ENCODE measurements around the gene CREB3L1.

Gene CREB3L1

DNA sequence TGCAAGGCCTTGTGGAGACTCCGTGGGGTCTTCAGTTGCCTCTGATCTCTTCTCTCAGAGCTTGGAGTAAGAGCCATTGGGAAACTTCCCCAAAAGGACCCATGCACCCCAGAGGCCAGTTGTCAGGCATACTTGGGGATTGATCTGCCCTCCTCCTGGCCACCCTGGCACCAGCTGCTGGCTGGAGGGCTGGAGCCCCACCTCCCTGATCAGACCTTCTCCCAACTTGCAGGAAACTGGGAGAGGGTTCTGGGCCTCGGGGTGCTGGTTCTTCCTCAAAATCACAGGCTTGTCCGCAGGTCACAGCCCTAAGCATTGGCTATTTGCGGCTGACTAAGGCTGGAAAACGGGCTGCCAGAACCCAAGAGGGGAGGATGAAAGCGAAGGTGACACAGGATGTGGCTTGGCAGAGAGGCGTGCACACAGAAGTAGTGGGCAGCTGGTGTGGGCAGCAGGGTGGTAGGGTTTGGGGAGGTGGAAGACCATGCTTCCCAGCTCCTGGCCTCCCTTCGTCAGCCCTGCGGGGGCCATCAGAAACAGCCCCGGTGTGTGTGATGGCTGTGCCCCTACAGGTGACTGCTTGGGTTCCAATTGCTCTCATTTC is 68.5 kb downstream of the CREB3L1 start:
- H3K4me3 ChIP-seq (ENCODE audit: low read depth, low read length) = peak overlapping the region; percentile 70
- TF ChIP-seq, protein P1, sequence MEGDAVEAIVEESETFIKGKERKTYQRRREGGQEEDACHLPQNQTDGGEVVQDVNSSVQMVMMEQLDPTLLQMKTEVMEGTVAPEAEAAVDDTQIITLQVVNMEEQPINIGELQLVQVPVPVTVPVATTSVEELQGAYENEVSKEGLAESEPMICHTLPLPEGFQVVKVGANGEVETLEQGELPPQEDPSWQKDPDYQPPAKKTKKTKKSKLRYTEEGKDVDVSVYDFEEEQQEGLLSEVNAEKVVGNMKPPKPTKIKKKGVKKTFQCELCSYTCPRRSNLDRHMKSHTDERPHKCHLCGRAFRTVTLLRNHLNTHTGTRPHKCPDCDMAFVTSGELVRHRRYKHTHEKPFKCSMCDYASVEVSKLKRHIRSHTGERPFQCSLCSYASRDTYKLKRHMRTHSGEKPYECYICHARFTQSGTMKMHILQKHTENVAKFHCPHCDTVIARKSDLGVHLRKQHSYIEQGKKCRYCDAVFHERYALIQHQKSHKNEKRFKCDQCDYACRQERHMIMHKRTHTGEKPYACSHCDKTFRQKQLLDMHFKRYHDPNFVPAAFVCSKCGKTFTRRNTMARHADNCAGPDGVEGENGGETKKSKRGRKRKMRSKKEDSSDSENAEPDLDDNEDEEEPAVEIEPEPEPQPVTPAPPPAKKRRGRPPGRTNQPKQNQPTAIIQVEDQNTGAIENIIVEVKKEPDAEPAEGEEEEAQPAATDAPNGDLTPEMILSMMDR (IDR thresholded peaks at IDR 0.05; ENCODE audit: low read depth, low read length, missing control alignments) = no peak
- DNase-seq (ENCODE audit: low read depth) = no peak

DNA sequence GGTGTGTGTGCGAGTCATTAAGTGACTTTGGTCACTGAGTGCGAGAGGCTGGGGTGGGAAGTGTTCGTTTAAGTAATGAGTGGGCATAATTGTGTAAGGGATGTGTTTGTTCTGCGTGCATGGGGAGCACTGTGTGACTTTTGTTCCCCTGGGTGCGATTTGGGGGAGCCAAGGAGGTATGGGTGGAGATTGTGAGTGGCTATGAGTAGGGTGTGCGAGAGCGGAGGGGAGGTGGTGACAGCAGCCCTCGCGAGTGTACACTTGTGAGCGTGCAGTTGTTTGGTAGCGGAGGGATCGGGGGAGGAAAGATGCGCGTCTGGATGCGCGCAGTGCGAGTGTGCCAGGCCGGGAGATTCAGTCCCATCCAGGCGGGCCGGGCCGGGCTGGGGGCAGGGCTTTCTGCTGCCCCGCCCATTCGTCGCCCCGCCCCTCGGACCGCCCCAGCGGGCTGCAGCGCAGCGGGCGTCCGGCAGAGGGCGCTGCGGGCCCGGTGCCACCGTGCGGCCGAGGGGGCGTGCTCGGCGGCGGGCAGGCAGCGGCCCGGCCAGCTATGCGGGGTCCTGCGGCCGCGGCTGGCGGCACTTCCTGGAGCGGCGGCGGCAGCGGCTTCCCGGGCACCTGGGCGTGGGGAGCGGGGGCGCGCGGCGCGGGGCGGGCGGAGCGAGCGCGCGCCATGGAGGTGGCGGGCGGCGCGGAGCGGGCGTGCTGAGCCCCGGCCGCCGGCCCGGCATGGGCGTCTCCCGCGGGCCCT is 69.6 kb downstream of the CREB3L1 start, which contains the start of gene DGKZ:
Gene DGKZ, plus strand, starts transcription at position 578 of the 751 bp plus-strand sequence. CDS start 197 bp downstream, outside the sequence.
- H3K4me3 ChIP-seq (ENCODE audit: low read depth, low read length) = peak within 1 kb of the TSS; percentile 84
- TF ChIP-seq, protein P1 (IDR thresholded peaks at IDR 0.05; ENCODE audit: low read depth, low read length, missing control alignments) = peak; percentile 64
- DNase-seq (ENCODE audit: low read depth) = no peak

DNA sequence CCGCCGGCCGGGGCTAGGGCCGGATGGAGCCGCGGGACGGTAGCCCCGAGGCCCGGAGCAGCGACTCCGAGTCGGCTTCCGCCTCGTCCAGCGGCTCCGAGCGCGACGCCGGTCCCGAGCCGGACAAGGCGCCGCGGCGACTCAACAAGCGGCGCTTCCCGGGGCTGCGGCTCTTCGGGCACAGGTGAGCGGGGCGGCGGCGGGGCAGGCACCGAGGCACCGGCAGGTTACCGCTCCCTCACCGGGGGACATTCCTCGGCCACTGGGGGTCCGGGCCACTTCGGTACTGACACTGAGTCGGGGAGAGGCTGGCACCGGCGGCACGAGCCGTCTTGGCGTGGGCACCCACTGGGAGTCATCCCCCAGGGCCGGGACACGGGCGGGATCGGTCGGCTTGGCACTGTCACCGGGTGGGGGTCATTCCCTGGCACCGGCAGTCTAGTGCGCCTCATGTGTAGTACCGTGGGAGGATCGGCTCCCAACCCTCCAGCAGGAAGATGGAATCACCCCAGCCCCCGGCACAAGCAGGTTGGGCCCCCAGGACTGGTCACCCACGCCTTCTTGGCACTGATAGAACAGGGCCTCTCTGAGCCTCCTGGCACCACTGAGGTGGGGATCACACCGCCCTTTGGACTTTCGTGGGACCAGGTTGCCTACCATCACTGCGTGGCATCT is 70.3 kb downstream of the CREB3L1 start:
- TF ChIP-seq, protein P1 (IDR thresholded peaks at IDR 0.05; ENCODE audit: low read depth, low read length, missing control alignments) = no peak
- H3K4me3 ChIP-seq (ENCODE audit: low read depth, low read length) = peak overlapping the region; percentile 84
- no peak for DNase-seq (ENCODE audit: low read depth)

DNA sequence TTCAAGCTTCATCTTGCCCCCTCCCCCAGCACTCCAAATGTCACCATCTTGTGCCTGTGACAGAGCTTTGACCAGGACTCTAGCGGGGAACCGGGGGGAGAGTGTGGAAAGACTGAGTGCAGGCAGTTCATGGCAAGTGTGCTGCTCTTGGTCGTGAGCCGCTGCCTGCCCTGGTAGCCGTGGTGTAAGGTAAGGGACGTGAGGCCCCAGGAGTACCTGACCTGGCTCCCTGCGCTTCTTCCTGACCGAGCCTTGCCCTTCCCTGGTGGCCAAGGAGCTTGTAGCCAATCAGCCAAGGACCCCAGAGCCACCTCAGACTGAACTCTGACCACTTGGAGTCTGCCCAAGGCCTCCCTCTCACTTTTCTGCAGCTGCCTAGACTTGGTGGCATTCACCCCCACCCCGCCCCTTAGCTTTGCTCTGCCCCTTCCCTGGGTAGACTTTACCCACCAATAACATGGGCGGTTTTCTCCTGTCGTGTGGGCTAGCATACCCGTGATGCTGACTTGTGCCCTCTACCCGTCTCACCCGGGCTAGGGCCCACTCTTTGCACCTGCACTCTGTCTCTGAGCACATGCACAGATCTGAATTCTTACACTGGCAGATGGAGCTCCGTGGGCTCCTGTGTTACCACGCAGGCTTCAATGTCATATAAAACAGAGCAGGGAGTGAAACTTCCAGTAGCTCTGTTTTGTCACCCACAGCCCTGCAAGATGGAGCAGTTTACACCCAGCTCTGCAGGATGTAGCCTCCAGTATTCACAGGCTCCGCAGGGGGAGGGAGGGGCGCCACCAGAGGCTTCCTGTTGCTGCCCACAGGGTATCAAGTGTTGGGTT is 71.3 kb downstream of the CREB3L1 start:
- peak overlapping the region; percentile 84 for H3K4me3 ChIP-seq (ENCODE audit: low read depth, low read length)
- DNase-seq (ENCODE audit: low read depth) = no peak
- TF ChIP-seq, protein P1 (IDR thresholded peaks at IDR 0.05; ENCODE audit: low read depth, low read length, missing control alignments) = no peak

DNA sequence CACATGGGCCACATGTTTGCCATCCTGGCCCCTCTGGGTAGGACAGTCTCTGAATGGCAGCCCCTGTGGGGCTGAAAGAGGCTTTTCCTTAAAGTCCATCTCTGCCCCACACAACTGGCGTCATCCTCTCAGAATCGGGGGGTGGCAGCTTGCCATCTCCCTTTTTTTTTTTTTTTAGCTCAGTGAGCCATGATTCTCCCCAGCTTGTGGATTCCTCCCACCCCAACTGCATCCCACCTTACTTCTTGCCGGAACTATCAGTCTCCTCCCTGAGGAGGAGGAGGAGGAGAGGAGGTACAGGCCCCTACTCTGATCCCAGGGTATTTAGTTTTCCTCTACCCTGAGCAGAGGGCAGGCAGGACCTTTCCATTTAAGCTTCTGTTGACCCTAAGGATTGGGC is 73.2 kb downstream of the CREB3L1 start:
- no peak overlapping the region for H3K4me3 ChIP-seq (ENCODE audit: low read depth, low read length)
- TF ChIP-seq, protein P1 (IDR thresholded peaks at IDR 0.05; ENCODE audit: low read depth, low read length, missing control alignments) = no peak
- DNase-seq (ENCODE audit: low read depth) = no peak

DNA sequence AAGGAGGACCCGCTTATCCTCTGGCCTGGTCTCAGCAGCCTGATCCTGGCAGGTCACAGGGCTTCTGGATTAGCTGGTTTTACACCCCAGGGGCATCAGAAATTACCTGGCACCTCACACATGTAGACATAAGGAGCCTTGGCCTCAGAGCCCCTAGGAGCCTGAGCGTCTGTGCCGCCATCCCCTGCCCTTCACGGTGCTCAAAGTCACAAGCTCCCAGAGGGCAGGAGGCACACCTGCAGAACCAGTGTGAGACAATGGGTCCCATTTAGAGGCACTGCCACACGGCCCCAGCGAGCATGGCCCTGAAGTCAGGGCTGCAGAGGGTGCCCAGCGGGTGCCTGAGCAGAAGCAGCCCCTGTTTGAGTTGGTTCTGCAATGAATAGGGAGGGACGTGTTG is 73.7 kb downstream of the CREB3L1 start:
- DNase-seq (ENCODE audit: low read depth) = no peak
- TF ChIP-seq, protein P1 (IDR thresholded peaks at IDR 0.05; ENCODE audit: low read depth, low read length, missing control alignments) = no peak
- no peak overlapping the region for H3K4me3 ChIP-seq (ENCODE audit: low read depth, low read length)
